ENCODE results near the gene C17orf114.
A peak's percentile ranks its signal among the peaks of the same experiment; 100 is the strongest.

The C17orf114 gene

GRCh38 chr17:4807605-4808377 is 5.7 kb upstream of the C17orf114 start:
- peak; percentile 22 for DNase-seq
- TF ChIP-seq, protein P1, sequence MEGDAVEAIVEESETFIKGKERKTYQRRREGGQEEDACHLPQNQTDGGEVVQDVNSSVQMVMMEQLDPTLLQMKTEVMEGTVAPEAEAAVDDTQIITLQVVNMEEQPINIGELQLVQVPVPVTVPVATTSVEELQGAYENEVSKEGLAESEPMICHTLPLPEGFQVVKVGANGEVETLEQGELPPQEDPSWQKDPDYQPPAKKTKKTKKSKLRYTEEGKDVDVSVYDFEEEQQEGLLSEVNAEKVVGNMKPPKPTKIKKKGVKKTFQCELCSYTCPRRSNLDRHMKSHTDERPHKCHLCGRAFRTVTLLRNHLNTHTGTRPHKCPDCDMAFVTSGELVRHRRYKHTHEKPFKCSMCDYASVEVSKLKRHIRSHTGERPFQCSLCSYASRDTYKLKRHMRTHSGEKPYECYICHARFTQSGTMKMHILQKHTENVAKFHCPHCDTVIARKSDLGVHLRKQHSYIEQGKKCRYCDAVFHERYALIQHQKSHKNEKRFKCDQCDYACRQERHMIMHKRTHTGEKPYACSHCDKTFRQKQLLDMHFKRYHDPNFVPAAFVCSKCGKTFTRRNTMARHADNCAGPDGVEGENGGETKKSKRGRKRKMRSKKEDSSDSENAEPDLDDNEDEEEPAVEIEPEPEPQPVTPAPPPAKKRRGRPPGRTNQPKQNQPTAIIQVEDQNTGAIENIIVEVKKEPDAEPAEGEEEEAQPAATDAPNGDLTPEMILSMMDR (IDR thresholded peaks at IDR 0.05) = no peak
- peaks cover 35% of the 10 kb centered on the region for H3K4me1 Mint-ChIP-seq

GRCh38 chr17:4806777-4807604 is 4.9 kb upstream of the C17orf114 start, which contains the start of gene PLD2:
PLD2 (plus strand) TSS chr17:4807152; CDS start chr17:4807773, 621 bp downstream.
- peaks cover 34% of the 10 kb centered on the region for H3K4me1 Mint-ChIP-seq
- H3K27ac Mint-ChIP-seq = peak within 1 kb of the TSS; percentile 66
- H3K27me3 Mint-ChIP-seq (ENCODE audit: low read depth, poor library complexity) = no peaks in the 10 kb centered on the region
- TF ChIP-seq, protein P1 (IDR thresholded peaks at IDR 0.05) = no peak
- peak within 1 kb of the TSS; percentile 93 for H3K4me3 Mint-ChIP-seq
- no peaks in the 10 kb centered on the region for H3K9me3 Mint-ChIP-seq
- peak; percentile 93 for DNase-seq
- H3K36me3 Mint-ChIP-seq (ENCODE audit: low read depth) = peaks cover 30% of the 10 kb centered on the region

More at GRCh38 chr17:4807605-4808377, 5.7 kb upstream of the C17orf114 start:
- H3K27ac Mint-ChIP-seq = peak overlapping the region; percentile 66
- H3K9me3 Mint-ChIP-seq = no peaks in the 10 kb centered on the region
- H3K36me3 Mint-ChIP-seq (ENCODE audit: low read depth) = peaks cover 34% of the 10 kb centered on the region
- H3K4me3 Mint-ChIP-seq = peak overlapping the region; percentile 93
- no peaks in the 10 kb centered on the region for H3K27me3 Mint-ChIP-seq (ENCODE audit: low read depth, poor library complexity)

- no peaks in the 10 kb centered on the region for H3K27me3 Mint-ChIP-seq (ENCODE audit: low read depth, poor library complexity)
- H3K36me3 Mint-ChIP-seq (ENCODE audit: low read depth) = peaks cover 27% of the 10 kb centered on the region
- TF ChIP-seq, protein P1 (IDR thresholded peaks at IDR 0.05) = no peak
- no peak for DNase-seq
- H3K4me1 Mint-ChIP-seq = peaks cover 36% of the 10 kb centered on the region
- H3K9me3 Mint-ChIP-seq = no peaks in the 10 kb centered on the region
- H3K27ac Mint-ChIP-seq = no peak overlapping the region
- peak overlapping the region; percentile 81 for H3K4me3 Mint-ChIP-seq
These were observed 4.3 kb upstream of the C17orf114 start for GRCh38 chr17:4806456-4806776.

DNA sequence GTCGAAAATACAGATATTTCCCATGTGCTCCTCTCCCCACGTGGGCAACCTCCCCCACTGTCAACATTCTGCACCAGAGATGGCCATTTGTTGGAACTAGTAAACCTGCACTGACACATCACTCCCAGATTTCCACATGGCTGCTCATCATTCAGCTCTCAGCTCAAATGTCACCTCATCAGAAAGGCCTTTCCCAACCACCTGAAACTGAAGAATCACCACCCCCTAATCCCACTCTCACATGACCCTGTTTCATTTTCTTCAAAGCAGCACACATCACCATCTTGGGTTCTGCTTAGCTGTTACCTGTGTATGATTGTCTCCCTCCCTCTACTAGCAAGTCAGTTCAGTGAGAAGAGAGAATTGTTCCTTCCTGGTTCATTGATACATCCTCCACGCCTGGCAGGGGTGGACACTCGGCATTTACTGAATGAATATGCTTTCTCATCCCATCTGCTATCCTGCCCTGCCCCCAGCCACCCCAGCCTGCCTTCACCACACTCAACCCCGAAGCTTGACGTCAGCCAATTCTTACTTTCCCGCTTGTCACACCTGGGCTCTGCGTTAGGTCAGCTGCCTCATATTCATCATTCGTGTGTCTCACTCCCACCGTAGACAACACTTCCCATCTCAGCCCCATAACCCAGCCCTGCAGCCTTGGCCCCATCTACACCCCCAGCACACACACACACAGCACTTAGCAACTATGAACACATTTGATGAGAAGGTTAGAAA is 1.5 kb downstream of the C17orf114 start:
- peaks cover 4% of the 10 kb centered on the region for H3K9me3 Mint-ChIP-seq
- peak overlapping the region; percentile 86 for H3K27ac Mint-ChIP-seq
- H3K4me1 Mint-ChIP-seq = peaks cover 31% of the 10 kb centered on the region
- TF ChIP-seq, protein P1 (IDR thresholded peaks at IDR 0.05) = no peak
- H3K4me3 Mint-ChIP-seq = peak overlapping the region; percentile 56
- peaks cover 29% of the 10 kb centered on the region for H3K36me3 Mint-ChIP-seq (ENCODE audit: low read depth)
- H3K27me3 Mint-ChIP-seq (ENCODE audit: low read depth, poor library complexity) = no peaks in the 10 kb centered on the region
- DNase-seq = no peak

DNA sequence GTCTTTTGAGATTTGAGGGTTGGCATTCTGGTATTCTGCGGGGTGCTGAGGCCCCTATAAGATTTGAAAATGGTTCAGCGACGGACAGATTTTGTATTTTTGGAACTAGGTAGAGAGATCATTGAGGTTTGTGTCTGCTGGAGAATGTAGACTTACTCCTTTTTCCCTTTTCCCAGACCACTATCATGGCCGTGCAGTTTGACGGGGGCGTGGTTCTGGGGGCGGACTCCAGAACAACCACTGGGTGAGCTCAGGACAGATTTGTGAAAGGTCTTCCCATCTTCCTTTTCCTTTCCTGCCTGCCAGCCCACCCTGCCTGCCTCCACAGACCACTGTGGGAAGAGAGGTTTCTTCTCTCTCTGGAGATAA is 5.6 kb downstream of the C17orf114 start:
- DNase-seq = peak; percentile 57

More for the DNA sequence above, 5.6 kb downstream of the C17orf114 start:
- H3K27me3 Mint-ChIP-seq (ENCODE audit: low read depth, poor library complexity) = peaks cover 25% of the 10 kb centered on the region
- TF ChIP-seq, protein P1 (IDR thresholded peaks at IDR 0.05) = no peak
- peak overlapping the region; percentile 99 for H3K27ac Mint-ChIP-seq
- H3K36me3 Mint-ChIP-seq (ENCODE audit: low read depth) = peaks cover 26% of the 10 kb centered on the region
- H3K9me3 Mint-ChIP-seq = peaks cover 19% of the 10 kb centered on the region
- peak overlapping the region; percentile 100 for H3K4me3 Mint-ChIP-seq
- peaks cover 26% of the 10 kb centered on the region for H3K4me1 Mint-ChIP-seq

Measured in nephron progenitor cell (in vitro differentiated cells).